GM12873 (cell line): ENCODE data around the gene SHC4.

ENCODE experiments used
- CTCF ChIP-seq: IDR thresholded peaks from 2 replicates; pipeline ENCODE4 v1.5.1; 2012; ENCODE audit warnings: low read depth, mild to moderate bottlenecking, moderate library complexity, low read length, control low read depth; ENCODE audit not compliant: insufficient read depth; ENCODE audit errors: missing control alignments

SHC4 gene

GRCh38 chr15:48904758-48905157, 59.0 kb downstream of the SHC4 start:
- TF ChIP-seq CTCF, result no peak

GRCh38 chr15:48899793-48900192, 63.9 kb downstream of the SHC4 start:
- TF ChIP-seq CTCF, result no peak

- TF ChIP-seq CTCF, result no peak
Observed at GRCh38 chr15:48898446-48898845, 65.3 kb downstream of the SHC4 start.

- no peak for TF ChIP-seq CTCF
Observed at GRCh38 chr15:48898032-48898431, 65.7 kb downstream of the SHC4 start.

- no peak for TF ChIP-seq CTCF
Observed at GRCh38 chr15:48896869-48897814, 66.6 kb downstream of the SHC4 start.

GRCh38 chr15:48893311-48893710, 70.4 kb downstream of the SHC4 start:
- no peak for TF ChIP-seq CTCF

GRCh38 chr15:48891232-48891765, 72.4 kb downstream of the SHC4 start:
- no peak for TF ChIP-seq CTCF
